Gastroesophageal sphincter (tissue), 3 donors: ENCODE measurements around the gene SLC6A4.

Experiments used
- CTCF ChIP-seq, 4 experiments: fragments of 200-600 bp in 2 of 4; fragments of 450-650 bp in 2 of 4; sonication (generic) in 1 of 4; IDR thresholded peaks; one replicate each; pipeline ENCODE4 v1.5.1; 2017 to 2019; ENCODE audit warnings: antibody characterized with exemption in 4 of 4, mild to moderate bottlenecking in 2 of 4, moderate library complexity in 2 of 4
- EP300 ChIP-seq: sonication (generic); formaldehyde crosslinking; IDR thresholded peaks from one replicate; pipeline ENCODE4 v1.6.1; 2017; ENCODE audit warnings: antibody characterized with exemption, mild to moderate bottlenecking
- POLR2A ChIP-seq, 2 donors: fragments of 450-650 bp; IDR thresholded peaks; one replicate each; pipeline ENCODE4 v1.6.1; 2017; ENCODE audit warnings: antibody characterized with exemption in 2 of 2, mild to moderate bottlenecking in 2 of 2, moderate library complexity in 1 of 2
- POLR2AphosphoS5 ChIP-seq: sonication (generic); formaldehyde crosslinking; IDR thresholded peaks from one replicate; pipeline ENCODE4 v1.6.1; 2017; ENCODE audit warnings: antibody characterized with exemption

DNA sequence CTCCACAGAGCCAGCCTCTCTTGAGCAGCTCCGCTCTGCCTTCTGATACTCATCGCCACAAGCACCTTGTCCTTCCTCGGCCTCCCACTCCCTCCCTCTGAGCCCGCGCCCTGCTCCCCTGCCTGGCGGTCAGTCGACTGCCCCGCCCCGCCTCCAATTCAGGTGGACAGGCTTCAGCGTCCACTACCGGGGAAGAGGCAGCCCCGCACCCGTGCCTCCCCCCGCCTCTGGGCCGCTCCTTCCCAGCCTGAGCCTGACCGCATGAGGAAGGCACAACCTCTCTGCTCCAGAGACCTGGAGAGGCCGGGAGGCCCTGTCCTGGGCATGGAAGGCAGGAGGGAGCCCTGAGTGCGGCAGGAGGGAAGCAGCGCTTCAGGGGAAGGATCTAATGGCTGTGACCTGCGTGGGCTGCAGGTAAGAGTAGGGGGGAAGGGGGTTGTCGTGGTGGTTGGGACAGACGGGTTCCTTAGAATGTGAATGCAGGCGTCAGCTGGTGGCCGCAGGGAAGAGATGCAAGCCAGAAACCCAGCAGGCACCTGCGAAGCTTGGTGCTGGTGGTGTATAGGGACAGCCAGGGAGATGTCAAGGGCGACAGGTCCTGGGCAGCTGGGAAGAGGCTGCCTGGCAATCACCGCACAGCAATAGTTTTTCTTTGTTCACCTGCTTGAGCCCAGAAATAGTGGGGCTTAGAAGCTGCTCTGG is 3.0 kb upstream of the SLC6A4 start:
- TF ChIP-seq POLR2AphosphoS5 (no peak), CTCF (IDR thresholded peaks at IDR 0.05) (no peak), POLR2A (IDR thresholded peaks at IDR 0.05) (no peak), EP300 (no peak)
